Measurements from ENCODE around the gene SLC25A17. TPM values are rescaled to one million over a fixed set of nuclear protein-coding genes. Genes with fewer than 3 reads are reported as not detected.
"Not testable (repeated sequence)": the region's sequence is repeated elsewhere in the genome, so short reads cannot be mapped to it uniquely, and the experiment has no call there.

The SLC25A17 gene
- total RNA-seq, 2 donors from 2014 or later: 5.5 to 7.2 TPM

GRCh38 chr22:40844951-40845350, 25.8 kb upstream of the SLC25A17 start:
- no peak for TF ChIP-seq CTCF (IDR thresholded peaks at IDR 0.05)
- Histone ChIP-seq H3K27ac (no peak overlapping the region), H3K9me3 (no peaks in the 10 kb centered on the region), H3K4me3 (no peak overlapping the region), H3K36me3 (peaks cover 91% of the 10 kb centered on the region), H3K4me1 (no peaks in the 10 kb centered on the region), H3K27me3 (no peaks in the 10 kb centered on the region)
- no peak for DNase-seq (ENCODE audit: low spot score)

GRCh38 chr22:40838486-40838885, 19.3 kb upstream of the SLC25A17 start:
- H3K36me3 ChIP-seq: peaks cover 89% of the 10 kb centered on the region

GRCh38 chr22:40834619-40835018, 15.5 kb upstream of the SLC25A17 start:
- peaks cover 84% of the 10 kb centered on the region for H3K36me3 ChIP-seq
- no peak for TF ChIP-seq CTCF (IDR thresholded peaks at IDR 0.05)
- no peaks in the 10 kb centered on the region for H3K27me3 ChIP-seq
- no peak overlapping the region for H3K4me3 ChIP-seq
- DNase-seq (ENCODE audit: low spot score): no peak
- no peak overlapping the region for H3K27ac ChIP-seq
- H3K9me3 ChIP-seq: no peaks in the 10 kb centered on the region
- H3K4me1 ChIP-seq: no peaks in the 10 kb centered on the region

More at GRCh38 chr22:40838486-40838885, 19.3 kb upstream of the SLC25A17 start:
- DNase-seq (ENCODE audit: low spot score): no peak
- no peak overlapping the region for H3K27ac ChIP-seq
- no peak overlapping the region for H3K4me3 ChIP-seq
- H3K9me3 ChIP-seq: no peaks in the 10 kb centered on the region
- no peaks in the 10 kb centered on the region for H3K4me1 ChIP-seq
- no peak for TF ChIP-seq CTCF (IDR thresholded peaks at IDR 0.05)
- H3K27me3 ChIP-seq: no peaks in the 10 kb centered on the region

GRCh38 chr22:40829131-40829530, 10.0 kb upstream of the SLC25A17 start:
- Histone ChIP-seq H3K9me3 (no peaks in the 10 kb centered on the region), H3K27ac (no peak overlapping the region), H3K4me3 (no peak overlapping the region), H3K36me3 (peaks cover 82% of the 10 kb centered on the region), H3K27me3 (no peaks in the 10 kb centered on the region), H3K4me1 (no peaks in the 10 kb centered on the region)
- no peak for TF ChIP-seq CTCF (IDR thresholded peaks at IDR 0.05)
- DNase-seq (ENCODE audit: low spot score): no peak

- no peak for DNase-seq (ENCODE audit: low spot score)
- Histone ChIP-seq H3K36me3 (peaks cover 78% of the 10 kb centered on the region), H3K27ac (no peak overlapping the region), H3K27me3 (no peaks in the 10 kb centered on the region), H3K4me3 (no peak overlapping the region), H3K4me1 (no peaks in the 10 kb centered on the region), H3K9me3 (no peaks in the 10 kb centered on the region)
- no peak for TF ChIP-seq CTCF (IDR thresholded peaks at IDR 0.05)
These were observed 8.0 kb upstream of the SLC25A17 start for GRCh38 chr22:40826984-40827741.

GRCh38 chr22:40826292-40826691, 7.1 kb upstream of the SLC25A17 start:
- H3K27me3 ChIP-seq; H3K9me3 ChIP-seq; H3K4me3 ChIP-seq; H3K4me1 ChIP-seq; H3K27ac ChIP-seq; DNase-seq (ENCODE audit: low spot score): not testable (repeated sequence)
- H3K36me3 ChIP-seq: peaks cover 70% of the 10 kb centered on the region

Measured in right atrium auricular region (tissue), 2 donors.